Esophagus squamous epithelium (tissue), 4 donors: ENCODE data around the gene PNLIPRP1.

Experiments used
- CTCF ChIP-seq, 6 experiments: fragments of 450-650 bp in 4 of 6; fragments of 200-600 bp in 2 of 6; sonication (generic) in 2 of 6; IDR thresholded peaks; one replicate each; pipeline ENCODE4 v1.5.1; 2016 to 2019; ENCODE audit warnings: antibody characterized with exemption in 6 of 6, mild to moderate bottlenecking in 4 of 6, moderate library complexity in 4 of 6
- POLR2A ChIP-seq, 4 donors: fragments of 450-650 bp; IDR thresholded peaks; one replicate each; pipeline ENCODE4 v1.6.1; 2017; ENCODE audit warnings: antibody characterized with exemption in 4 of 4, mild to moderate bottlenecking in 4 of 4, moderate library complexity in 3 of 4

GRCh38 chr10:116597543-116597942, 6.8 kb downstream of the PNLIPRP1 start:
- TF ChIP-seq CTCF (IDR thresholded peaks at IDR 0.05): no peak
- no peak for TF ChIP-seq POLR2A (IDR thresholded peaks at IDR 0.05)
